Endothelial cell (in vitro differentiated cells): ENCODE measurements around the gene C12orf42. TPM values are rescaled to one million over a fixed set of nuclear protein-coding genes. Genes with fewer than 3 reads are reported as not detected.

Experiments used
- DNase-seq: peaks from one replicate; pipeline ENCODE4 v3.0.0; 2021; ENCODE audit warnings: low spot score
- H3K27ac Mint-ChIP-seq: one replicate; pipeline ENCODE4 v1.8.0; 2021; ENCODE audit warnings: mixed read lengths, inconsistent platforms; ENCODE audit not compliant: unreplicated experiment
- H3K27me3 Mint-ChIP-seq: one replicate; pipeline ENCODE4 v1.8.0; 2021; ENCODE audit warnings: mild to moderate bottlenecking, moderate library complexity, mixed read lengths, inconsistent platforms; ENCODE audit not compliant: unreplicated experiment
- H3K36me3 Mint-ChIP-seq: one replicate; pipeline ENCODE4 v1.8.0; 2021; ENCODE audit warnings: mild to moderate bottlenecking, low read depth, mixed read lengths, inconsistent platforms; ENCODE audit not compliant: unreplicated experiment
- H3K4me1 Mint-ChIP-seq: one replicate; pipeline ENCODE4 v1.8.0; 2021; ENCODE audit warnings: mild to moderate bottlenecking, mixed read lengths, inconsistent platforms; ENCODE audit not compliant: unreplicated experiment
- H3K4me3 Mint-ChIP-seq: one replicate; pipeline ENCODE4 v1.8.0; 2021; ENCODE audit warnings: mild to moderate bottlenecking, mixed read lengths, inconsistent platforms; ENCODE audit not compliant: unreplicated experiment
- H3K9me3 Mint-ChIP-seq: one replicate; pipeline ENCODE4 v1.8.0; 2021; ENCODE audit warnings: mixed read lengths, inconsistent platforms; ENCODE audit not compliant: unreplicated experiment
- total RNA-seq: library from RNA; stranded (reverse); fragmentation: NEBNext Ultra II Directional; extraction: Animal tissue kit (Norgen Biotek cat#: 25700); gene quantifications from one replicate; pipeline ENCODE4 v1.2.1, GENCODE V29; 2021; ENCODE audit not compliant: unreplicated experiment
- TF ChIP-seq, protein P1 (sequence below): fragments of 200-600 bp; sonication (generic); IDR thresholded peaks from one replicate; pipeline ENCODE4 v1.5.0; 2021; ENCODE audit warnings: antibody characterized with exemption; ENCODE audit not compliant: unreplicated experiment

C12orf42 gene
- total RNA-seq, 1 donor from 2014 or later: 0.77 TPM

- H3K4me3 Mint-ChIP-seq: no peak overlapping the region
- DNase-seq: no peak
- no peaks in the 10 kb centered on the region for H3K9me3 Mint-ChIP-seq
- H3K36me3 Mint-ChIP-seq: no peaks in the 10 kb centered on the region
- H3K27ac Mint-ChIP-seq: no peak overlapping the region
- H3K27me3 Mint-ChIP-seq: no peaks in the 10 kb centered on the region
- no peaks in the 10 kb centered on the region for H3K4me1 Mint-ChIP-seq
- TF ChIP-seq, protein P1, sequence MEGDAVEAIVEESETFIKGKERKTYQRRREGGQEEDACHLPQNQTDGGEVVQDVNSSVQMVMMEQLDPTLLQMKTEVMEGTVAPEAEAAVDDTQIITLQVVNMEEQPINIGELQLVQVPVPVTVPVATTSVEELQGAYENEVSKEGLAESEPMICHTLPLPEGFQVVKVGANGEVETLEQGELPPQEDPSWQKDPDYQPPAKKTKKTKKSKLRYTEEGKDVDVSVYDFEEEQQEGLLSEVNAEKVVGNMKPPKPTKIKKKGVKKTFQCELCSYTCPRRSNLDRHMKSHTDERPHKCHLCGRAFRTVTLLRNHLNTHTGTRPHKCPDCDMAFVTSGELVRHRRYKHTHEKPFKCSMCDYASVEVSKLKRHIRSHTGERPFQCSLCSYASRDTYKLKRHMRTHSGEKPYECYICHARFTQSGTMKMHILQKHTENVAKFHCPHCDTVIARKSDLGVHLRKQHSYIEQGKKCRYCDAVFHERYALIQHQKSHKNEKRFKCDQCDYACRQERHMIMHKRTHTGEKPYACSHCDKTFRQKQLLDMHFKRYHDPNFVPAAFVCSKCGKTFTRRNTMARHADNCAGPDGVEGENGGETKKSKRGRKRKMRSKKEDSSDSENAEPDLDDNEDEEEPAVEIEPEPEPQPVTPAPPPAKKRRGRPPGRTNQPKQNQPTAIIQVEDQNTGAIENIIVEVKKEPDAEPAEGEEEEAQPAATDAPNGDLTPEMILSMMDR: no peak
Measured at GRCh38 chr12:103392722-103393121, 103.0 kb downstream of the C12orf42 start.

- TF ChIP-seq, protein P1: no peak
- Mint-ChIP-seq H3K4me1 (no peaks in the 10 kb centered on the region), H3K9me3 (no peaks in the 10 kb centered on the region), H3K36me3 (no peaks in the 10 kb centered on the region), H3K27me3 (no peaks in the 10 kb centered on the region), H3K27ac (no peak overlapping the region), H3K4me3 (no peak overlapping the region)
- no peak for DNase-seq
Measured at GRCh38 chr12:103391103-103391502, 104.7 kb downstream of the C12orf42 start.

DNA sequence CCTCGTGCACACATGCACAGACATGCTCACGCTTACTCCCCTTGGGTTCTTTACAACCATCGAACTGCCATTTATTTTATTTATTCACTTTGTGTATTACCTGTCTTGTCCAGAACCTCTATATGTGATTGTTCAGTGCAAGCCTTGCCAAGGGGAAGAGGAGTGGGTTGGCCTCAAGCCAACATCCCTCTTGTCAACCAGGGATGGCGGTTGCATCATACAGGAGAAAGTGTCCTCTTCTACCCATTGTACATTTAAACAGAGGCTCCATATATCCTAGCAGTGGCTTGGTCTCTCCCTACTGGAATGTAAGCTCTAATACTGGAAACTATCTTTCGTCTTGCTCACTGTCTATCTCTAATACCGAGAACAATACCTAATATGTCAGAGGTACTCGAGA, 108.4 kb downstream of the C12orf42 start:
- no peak overlapping the region for H3K27ac Mint-ChIP-seq
- DNase-seq: no peak
- TF ChIP-seq, protein P1: no peak
- no peak overlapping the region for H3K4me3 Mint-ChIP-seq
- no peaks in the 10 kb centered on the region for H3K9me3 Mint-ChIP-seq
- no peaks in the 10 kb centered on the region for H3K36me3 Mint-ChIP-seq
- H3K4me1 Mint-ChIP-seq: no peaks in the 10 kb centered on the region
- no peaks in the 10 kb centered on the region for H3K27me3 Mint-ChIP-seq

DNA sequence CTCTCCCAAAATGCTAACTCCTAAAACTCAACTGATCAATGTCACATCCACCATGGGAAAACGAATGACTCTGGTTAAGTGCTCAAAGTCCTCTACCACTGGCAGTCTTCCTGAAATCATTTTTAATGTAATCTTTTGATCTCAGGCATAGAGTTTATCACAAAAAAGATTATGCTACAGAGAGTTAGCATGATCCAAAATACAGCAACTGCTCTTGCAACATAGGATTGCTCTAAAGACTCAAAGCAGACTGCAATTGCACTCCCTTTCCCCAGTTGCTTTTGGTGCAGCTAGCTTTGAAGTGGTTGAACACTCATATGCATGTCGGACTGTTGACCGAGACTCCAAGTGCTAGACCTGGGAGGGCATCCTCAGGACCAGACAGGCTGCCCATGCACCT, 109.3 kb downstream of the C12orf42 start:
- no peaks in the 10 kb centered on the region for H3K27me3 Mint-ChIP-seq
- TF ChIP-seq, protein P1: no peak
- no peak overlapping the region for H3K27ac Mint-ChIP-seq

GRCh38 chr12:103382736-103383346, 112.9 kb downstream of the C12orf42 start:
- no peaks in the 10 kb centered on the region for H3K9me3 Mint-ChIP-seq
- TF ChIP-seq, protein P1: no peak
- DNase-seq: no peak
- no peak overlapping the region for H3K27ac Mint-ChIP-seq
- no peaks in the 10 kb centered on the region for H3K36me3 Mint-ChIP-seq
- H3K4me1 Mint-ChIP-seq: no peaks in the 10 kb centered on the region
- H3K4me3 Mint-ChIP-seq: no peak overlapping the region
- H3K27me3 Mint-ChIP-seq: peaks cover 1% of the 10 kb centered on the region

More for the DNA sequence above, 109.3 kb downstream of the C12orf42 start:
- H3K4me1 Mint-ChIP-seq: no peaks in the 10 kb centered on the region
- no peaks in the 10 kb centered on the region for H3K9me3 Mint-ChIP-seq
- H3K4me3 Mint-ChIP-seq: no peak overlapping the region
- H3K36me3 Mint-ChIP-seq: no peaks in the 10 kb centered on the region
- DNase-seq: no peak
